Fibroblast of lung (primary cell): ENCODE measurements around the gene MRM3.
"Not testable (repeated sequence)": the region's sequence is repeated elsewhere in the genome, so short reads cannot be mapped to it uniquely, and the experiment has no call there.

ENCODE experiments used
- CTCF ChIP-seq, 2 donors: IDR thresholded peaks in 1 of 2; conservative IDR thresholded peaks in 1 of 2; 1 replicate in 1 of 2; 2 replicates in 1 of 2; pipeline ENCODE4 v1.5.1; 2011 to 2012; ENCODE audit warnings: low read length in 2 of 2, control low read depth in 1 of 2, inconsistent platforms in 1 of 2, low read depth in 1 of 2, mild to moderate bottlenecking in 1 of 2
- EZH2 ChIP-seq: IDR thresholded peaks from 2 replicates; pipeline ENCODE4 v1.5.1; 2012; ENCODE audit warnings: low read length, control low read depth, mild to moderate bottlenecking; ENCODE audit errors: missing control alignments

- TF ChIP-seq CTCF (conservative IDR thresholded peaks at IDR 0.05 in 1 of 2, IDR thresholded peaks at IDR 0.05 in 1 of 2; ENCODE audit: low read depth in 1 of 2, low read length in 2 of 2); EZH2: not testable (repeated sequence)
These were observed 26.1 kb upstream of the MRM3 start for GRCh38 chr17:756010-756567.
